Activated CD4-positive, alpha-beta T cell treated with anti-CD3 and anti-CD28 coated beads, Interleukin-2, amount 50 U/mL, for 1 hour (primary cell): Measurements from ENCODE around the gene DDIT4.
"Not testable (repeated sequence)": the region's sequence is repeated elsewhere in the genome, so short reads cannot be mapped to it uniquely, and the experiment has no call there.

Experiments used
- DNase-seq: peaks from one replicate; pipeline ENCODE4 v3.0.0-alpha.2; 2020

DDIT4 gene

DNA sequence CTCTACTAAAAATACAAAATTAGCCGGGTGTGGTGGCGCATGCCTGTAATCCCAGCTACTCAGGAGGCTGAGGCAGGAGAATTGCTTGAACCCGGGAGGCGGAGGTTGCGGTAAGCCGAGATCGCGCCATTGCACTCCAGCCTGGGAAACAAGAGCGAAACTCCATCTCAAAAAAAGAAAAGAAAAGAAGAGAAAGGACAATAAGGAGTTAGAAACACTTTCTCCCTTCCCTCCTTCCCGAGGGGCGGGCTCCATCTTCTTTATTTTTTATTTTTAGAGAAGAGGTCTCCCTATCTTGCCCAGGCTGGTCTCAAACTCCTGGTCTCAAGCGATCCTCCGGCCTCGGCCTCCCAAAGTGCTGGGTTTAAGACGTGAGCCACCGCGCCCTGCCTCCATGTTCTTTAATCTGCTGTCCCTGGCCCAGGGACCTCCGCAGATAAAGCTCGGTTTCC is 23.1 kb downstream of the DDIT4 start:
- not testable (repeated sequence) for DNase-seq

DNA sequence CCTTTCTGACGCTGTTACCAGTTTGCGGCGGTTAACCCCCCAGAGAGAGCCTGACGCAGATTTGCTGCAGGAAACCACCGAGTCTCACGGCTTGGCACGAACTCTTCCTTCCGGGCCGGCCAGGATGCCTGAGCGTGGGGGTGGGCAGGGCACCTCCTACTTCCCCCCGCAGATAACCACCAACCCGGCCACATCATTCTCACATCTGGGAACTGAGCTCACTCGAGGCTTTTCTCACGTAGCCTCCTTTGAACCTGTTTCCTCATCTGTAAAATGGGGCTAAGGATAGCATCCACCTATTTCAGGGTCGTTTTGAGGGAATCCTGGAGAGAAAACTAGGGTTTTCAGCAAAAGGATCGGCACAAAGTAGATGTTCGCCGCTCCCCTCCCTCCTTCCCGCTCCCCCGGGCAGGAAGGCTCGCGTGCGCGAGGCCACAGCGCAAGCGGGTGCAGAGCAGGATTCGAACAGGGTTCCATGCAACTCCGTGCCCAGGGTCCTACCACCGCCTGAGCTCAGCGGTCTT is 23.6 kb downstream of the DDIT4 start:
- DNase-seq, result peak; percentile 93

DNA sequence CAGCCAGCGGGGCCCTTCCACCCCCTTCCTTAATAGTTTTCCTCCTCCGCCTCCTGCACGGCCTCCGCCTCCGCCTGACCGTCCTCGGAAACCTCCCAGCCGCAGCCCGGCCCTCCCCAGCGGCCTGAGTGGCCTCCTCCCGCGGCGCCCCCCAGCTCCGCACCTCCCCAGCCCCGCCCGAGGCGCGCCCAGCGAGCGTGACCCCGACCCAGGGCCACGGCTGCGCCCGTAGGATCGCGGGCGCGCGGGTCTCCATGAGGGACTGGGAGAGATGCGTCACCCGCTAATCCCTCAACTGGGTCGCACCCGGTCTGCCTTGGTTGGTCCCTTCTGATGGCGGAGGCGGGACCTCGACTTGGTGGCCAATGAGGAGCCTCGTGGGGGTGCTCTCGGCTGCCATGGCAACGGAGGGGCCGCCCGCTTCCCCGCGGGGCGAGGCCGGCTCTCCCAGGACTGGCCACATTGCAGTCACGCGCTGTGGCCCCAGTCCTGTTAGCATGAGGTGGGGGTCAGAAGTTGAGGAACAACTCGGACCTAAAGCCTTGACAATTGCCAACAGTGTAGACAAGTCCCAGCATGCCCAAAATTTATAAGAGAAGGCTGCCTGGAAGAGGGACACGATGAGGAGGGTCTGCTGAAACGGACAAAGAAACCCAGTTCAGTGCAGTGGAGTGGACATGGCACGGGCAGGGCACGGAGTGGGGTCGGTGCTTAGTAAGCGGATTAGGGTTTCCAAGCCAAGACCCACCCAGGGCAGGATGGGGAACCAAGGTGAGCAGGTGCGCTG is 24.3 kb downstream of the DDIT4 start:
- DNase-seq, result peak; percentile 89

DNA sequence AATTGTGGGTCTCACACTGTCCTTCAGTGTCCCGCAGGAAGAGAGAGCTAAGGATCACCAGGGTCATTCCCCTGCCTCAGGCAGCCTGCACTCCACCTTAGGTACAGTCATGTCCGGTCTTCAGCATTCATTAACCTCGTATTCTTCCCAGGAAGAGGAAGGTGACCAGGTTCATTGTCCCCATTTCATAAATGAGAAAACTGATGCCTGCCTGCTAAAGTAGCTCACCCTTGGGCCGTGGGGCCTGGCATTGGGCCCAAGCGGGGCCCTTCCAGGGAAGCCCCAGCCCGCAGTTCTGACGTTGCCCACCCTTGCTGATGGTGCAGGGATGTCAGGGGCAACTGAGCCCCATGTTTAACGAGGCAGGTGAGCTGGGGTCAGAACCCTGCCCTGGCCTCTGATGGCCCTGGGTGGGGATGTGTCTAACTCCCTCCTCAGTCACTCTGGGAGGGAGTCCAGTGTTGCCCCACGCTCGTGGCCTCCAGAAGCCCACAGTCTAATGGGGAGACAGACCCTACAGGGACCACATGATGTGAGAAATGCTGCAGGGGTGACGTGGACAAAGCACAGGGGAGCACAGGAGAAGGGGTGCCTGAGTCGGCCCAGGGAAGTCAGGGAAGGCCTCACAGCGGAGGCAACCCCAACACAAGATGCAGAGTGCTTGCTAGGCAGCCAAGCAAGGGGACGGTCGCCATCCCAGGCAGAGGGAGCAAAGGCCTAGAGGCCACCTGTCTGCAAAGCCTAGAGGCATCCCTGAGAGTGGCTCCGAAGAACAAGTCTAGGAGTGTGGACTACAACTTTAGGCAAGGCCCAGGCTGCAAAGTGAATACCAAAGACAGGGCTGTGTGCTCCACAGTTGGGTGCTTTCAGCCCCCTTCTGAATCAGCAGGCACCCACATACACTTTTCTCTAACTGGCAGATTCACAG is 25.1 kb downstream of the DDIT4 start:
- DNase-seq, result no peak

DNA sequence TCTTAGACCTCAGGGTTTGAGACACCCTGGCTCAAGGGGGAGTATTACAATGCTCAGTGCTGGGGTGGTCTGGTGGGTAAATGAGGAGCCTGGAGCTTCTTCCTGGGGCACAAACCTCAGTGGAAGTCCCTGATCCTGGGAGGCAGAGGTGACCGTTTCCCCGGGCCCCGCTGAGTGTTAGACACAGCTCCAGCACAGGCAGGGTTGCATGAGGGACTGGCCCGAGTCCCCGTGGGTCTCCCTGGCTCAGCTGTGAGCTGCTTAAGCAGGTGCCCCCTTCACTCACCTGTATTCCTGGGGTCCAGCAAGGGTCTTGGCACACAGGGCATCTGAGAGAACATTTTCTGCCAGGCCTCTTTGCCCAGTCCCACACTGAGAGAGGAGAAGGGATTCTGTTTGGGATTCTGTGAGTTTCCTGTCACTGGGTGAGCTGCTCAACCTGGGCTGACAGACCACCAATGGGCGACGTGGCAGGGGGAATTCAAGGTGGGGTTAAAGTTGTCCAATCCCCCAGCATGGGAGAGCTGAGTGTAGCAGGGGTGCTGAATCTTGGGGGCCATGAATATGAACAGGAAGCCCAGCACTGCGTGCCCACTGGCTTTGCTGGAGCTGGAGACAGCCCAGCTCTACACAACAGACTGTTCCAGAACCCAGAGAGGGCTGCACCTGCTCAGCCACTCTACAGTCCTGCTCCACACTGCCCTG is 29.9 kb downstream of the DDIT4 start:
- no peak for DNase-seq

DNA sequence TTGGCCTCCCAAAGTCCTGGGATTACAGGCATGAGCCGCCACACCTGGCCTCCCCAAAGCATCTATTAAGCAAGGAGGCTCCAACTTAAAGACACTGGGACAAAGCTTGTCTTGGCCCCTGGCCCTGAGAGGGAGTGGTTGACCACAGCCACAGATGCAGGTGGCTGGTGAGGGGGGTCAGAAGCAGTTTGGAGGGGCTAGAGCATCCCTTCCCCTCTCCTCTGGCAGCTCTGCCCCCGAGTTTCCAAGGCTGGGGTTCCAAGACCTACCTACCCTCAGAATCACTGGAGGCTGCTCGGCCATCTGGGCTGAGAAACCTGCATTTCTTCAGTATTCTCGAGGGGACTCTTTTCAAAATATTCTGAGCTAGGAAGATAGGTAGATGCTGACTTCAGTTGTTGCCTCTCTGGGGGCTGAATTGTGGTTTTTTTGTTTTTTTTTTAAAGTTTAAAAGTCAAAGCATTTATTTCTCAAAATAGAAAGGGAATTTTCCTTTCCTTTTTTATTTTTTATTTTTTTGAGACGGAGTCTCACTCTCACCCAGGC is 32.6 kb downstream of the DDIT4 start:
- no peak for DNase-seq

DNA sequence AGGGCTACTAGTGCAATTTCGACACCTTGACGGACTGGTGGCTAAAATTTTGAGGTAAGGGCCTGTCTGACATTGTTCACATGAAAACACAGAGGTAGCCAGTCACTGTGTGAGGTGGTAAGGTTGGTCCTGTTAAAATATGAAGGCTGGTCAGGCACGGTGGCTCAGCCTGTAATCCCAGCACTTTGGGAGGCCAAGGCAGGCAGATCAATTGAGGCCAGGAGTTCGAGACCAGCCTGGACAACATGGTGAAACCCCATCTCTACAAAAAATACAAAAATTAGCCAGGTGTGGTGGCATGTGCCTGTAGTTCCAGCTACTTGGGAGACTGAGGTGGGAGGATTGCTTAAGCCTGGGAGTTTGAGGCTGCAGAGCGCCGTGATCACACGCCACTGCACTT is 34.0 kb downstream of the DDIT4 start:
- not testable (repeated sequence) for DNase-seq

DNA sequence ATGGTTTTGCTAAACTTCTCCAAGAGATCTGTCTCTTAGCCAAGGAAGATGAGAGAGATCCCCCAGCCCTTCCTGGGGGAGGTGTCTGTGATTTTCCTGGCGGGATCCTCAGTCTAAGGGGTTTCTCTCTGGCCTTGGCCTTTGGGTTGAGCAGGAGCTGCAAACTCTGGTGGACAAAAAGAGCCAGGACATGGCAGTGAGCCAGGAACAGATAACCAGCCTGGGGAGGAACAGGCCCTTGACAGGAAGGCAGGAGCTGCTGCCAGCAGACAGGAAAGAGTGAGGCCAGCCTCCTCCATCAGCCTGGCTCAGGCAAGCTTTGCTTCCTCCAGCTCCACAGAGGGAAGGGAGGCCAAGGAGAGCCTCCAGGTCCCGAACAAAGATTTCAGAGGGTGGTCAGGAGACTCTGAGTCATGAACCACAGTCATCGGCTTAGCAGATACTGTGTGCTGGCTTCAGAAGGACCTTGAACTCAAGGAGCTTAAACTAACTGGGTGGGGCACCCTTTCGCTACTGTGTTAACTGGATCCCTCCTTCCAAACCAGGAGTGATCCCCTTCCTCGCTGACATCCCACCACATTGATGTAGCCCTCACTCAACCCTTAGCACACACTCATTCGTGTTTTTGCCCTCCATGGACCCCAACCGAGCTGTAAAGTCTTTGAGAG is 34.7 kb downstream of the DDIT4 start:
- DNase-seq, result no peak

DNA sequence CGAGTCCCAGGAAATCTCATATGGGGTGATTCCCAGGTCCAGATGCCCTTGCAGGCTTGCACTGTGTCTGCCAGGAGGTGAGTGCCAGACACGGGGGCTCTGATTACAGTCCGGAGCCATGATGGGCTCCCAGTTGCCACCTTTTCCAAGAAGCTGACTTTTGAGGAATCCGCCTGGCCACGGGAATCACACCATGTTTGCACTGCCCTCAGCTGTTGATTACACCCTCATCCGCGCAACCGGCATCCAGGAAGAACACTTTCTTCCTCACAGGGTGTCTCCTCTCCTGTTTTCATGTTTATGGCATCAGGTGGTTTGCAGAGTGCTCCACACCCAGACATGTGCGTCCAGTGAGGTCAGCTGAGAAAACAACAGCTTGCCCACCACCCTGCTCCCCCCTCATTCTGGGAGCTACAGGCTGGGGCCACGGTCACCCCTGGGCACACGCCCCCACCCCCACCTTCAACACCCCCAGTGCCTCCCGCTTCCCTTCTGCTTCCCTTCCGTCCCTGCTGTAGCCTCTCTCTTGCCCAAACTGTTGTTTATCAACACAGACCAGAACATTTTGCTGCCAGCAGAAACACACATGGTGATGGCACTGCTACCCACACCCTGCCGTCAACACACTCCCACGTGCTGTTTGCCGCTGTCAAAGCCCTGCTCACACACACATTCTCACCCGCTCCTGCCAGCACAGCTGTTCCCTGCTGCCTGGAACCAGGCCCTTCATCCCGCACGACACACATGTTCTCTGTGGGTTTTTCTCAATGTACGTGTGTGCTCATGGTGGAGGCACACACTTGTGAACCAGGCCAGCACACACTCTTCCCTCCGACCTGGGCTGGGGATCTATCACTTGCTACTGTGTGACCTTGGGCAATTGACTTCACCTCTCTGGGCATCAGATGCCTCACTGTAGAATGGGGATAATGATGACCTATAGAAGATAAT is 35.8 kb downstream of the DDIT4 start:
- DNase-seq, result no peak

DNA sequence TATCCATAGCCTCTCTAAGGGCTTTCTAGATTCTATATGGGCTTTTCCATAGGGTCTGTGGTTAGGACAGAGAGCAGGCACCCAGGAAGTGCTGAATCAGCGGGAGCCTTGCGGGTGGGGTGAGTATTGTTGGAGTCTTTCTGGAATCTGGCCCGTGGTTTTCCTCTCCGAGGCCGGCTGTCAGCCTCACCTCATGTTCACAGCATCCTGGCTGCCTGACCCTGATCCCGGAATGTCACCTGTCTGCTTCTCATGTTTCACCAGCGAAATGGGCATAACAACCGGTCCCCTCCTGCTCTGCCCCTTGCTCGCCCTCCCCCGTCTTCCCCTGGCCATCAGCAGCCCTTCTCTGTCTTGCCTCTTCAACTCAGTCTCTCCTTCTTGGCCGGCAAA is 36.5 kb downstream of the DDIT4 start:
- DNase-seq, result no peak

DNA sequence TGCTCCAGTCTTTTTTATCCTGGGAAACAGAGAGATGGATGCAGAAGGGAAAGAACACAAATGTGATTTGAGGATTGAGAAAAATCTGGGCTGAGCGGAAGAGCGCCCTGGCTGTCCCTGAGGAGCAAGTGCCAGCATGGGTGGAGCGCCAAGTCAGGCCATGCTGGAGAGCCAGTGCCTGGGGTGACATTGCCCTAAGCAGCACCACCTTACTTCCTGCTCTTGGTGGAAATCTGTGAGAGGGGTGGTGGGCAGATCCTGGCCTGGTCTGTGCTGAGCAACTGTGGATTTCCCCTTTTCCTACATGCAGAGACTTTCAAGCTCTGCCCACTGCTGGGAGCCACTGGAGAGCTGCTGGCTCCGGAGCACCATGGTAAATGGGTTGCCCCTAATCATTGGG is 36.9 kb downstream of the DDIT4 start:
- DNase-seq, result no peak

DNA sequence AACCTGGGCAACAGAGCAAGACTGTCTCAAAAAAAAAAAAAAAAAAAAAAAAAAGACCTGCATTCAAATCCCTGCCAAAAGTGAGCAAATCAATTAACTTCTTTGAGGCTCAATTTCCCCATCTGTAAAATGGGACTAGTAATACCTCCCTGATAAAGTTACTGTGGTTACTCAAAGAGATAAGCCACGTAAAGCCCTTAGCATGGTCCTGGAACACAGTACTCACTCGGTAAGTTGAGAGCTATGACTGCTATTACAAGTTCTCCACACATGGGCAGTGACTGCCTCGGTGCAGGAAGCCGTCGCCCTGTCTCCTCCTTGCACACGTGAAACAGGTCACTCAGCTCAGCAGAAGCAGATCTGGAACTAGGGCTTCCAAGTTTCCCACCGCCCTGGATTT is 37.9 kb downstream of the DDIT4 start:
- DNase-seq, result no peak

DNA sequence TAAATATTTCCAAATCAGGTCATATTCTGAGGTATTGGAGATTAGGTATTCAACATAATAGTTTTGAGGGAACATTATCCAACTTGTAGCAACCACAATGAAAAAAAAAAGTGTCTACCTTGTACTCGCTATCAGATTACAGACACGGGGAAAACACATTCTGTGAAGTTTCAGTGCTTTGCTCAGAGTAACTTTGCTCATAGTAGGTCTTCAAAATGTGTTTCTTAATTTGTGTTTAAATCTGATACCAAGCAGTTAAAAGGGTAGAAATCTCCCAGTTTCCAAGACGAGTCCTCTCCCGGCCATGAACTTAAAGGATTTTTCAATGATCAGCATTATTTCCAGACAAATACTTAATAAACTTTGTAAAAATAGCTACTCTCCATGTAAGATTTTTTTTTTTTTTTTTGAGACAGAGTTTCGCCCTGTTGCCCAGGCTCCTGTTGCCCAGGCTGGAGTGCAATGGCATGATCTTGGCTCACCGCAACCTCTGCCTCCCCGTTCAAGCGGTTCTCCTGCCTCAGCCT is 39.2 kb downstream of the DDIT4 start:
- no peak for DNase-seq

DNA sequence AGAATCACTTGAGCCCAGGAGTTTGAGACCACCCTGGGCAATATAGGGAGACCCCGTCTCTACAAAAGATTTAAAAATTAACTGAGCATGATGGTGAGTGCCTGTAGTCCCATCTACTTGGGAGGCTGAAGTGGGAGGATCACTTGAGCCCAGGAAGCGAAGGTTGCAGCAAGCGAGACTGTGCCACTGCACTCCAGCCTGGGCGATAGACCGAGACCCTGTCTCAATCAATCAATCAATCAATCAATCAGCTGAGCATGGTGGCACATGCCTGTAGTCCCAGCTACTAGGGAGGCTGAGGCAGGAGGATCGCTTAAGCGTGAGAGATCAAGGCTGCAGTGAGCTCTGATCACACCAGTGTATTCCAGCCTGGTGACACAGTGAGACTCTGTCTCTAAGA is 40.5 kb downstream of the DDIT4 start:
- DNase-seq, result no peak

DNA sequence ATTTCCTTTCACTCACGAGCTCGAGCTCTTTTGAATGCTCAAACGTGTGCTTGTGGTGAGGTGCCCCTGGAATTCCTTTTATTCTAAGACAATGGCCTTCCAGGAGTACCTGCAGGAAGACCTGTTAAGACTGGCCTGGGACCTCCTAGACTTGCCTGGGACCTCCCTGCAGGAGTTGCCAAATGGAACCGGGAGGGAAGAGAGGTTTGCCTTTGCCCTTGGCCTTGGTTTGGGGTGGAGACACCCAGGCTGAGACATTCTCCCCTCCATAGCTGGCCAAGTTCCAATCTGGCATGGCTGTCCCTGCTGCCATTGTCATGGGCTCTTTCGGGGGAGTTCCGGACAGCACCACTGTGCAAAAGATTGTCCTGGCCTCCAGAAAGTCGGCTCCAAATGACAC is 41.3 kb downstream of the DDIT4 start:
- no peak for DNase-seq

DNA sequence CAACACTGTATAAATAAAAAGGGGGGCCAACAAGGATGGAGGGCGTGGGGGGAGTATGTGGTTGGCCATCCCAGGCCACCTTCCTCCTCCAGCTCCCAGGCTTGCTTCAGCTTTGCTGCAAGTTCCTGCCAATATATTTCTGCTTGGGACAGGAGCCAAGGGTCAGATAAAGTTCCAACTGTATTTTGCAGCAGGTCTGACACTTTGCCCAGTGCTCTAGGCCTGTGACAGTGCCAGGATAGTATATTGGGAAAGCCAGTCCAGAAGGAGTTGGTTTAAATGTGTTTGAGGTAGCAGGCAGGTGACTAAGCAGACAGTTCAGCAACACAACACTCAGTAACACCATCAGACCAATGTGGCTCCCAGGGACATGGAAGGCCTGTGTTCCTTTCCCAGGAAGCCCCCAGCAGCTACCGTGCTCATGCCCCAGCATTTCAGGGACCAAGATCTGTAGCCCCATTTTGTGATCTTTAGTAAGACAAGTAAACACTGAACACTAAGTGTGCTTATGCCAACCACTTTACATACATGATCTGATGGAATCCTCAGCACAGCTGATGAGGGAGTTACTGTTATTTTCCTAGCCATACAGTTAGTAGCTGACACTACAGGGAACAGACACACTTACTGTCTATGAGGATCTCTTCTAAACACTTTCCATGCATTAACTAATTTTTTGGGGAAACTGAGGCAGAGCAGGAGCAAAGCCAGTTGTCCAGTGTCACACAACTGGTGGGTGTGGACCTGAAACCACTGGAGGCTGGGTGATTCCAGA is 42.1 kb downstream of the DDIT4 start:
- DNase-seq, result no peak

DNA sequence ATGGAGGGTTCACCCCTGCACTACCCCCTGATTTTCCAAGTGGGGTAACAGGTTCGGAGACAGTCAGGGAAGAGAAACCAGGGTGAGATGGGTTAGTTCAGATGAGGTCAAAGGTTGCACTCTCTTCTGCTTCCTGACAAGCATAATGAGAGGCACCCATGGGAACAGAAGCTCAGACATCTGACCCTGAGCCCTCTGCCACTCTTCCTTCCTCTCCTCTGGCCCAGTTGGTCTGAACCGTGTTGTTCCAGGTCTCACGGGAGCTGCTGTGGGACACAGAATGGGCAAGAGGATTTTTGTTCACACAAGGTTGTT is 42.6 kb downstream of the DDIT4 start:
- DNase-seq, result no peak

DNA sequence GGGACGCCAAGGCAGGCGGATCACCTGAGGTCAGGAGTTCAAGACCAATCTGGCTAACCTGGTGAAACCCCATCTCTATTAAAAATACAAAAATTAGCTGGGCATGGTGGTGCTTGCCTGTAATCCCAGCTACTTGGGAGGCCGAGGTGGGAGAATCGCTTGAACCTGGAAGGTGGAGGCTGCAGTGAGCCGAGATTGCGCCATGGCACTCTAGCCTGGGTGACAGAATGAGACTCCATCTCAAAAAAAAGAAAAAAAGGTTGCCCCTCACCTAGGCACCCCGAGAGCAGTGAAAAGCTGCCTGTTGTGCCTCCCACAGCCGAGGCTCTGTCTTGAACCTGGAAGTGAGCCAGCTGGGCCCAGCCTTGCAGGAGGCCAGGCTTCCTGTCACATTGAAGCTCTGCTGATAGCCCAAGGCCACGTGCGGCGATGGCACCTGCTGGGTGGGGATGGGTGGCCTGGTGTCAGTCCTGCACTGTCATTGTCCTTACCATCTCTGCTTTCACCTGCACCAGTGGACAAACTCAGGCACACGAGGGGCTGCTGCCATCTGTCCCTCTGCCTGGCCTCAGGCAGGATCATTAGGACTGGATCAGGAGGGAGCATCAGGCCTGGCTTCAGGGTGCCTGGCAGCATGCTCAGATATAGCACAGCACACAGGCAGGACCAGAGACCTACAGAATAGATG is 43.2 kb downstream of the DDIT4 start:
- peak; percentile 51 for DNase-seq
